HG02798 (cell line): ENCODE data around the gene CCNY.

Experiments
- ATAC-seq: cut with Tn5 transposase; IDR thresholded peaks from one replicate; pipeline ENCODE4 v1.9.1; 2021; ENCODE audit warnings: mild to moderate bottlenecking; ENCODE audit not compliant: unreplicated experiment, poor library complexity

Gene CCNY

GRCh38 chr10:35600193-35600592 lies 263.9 kb downstream of the CCNY start:
- ATAC-seq: no peak

DNA sequence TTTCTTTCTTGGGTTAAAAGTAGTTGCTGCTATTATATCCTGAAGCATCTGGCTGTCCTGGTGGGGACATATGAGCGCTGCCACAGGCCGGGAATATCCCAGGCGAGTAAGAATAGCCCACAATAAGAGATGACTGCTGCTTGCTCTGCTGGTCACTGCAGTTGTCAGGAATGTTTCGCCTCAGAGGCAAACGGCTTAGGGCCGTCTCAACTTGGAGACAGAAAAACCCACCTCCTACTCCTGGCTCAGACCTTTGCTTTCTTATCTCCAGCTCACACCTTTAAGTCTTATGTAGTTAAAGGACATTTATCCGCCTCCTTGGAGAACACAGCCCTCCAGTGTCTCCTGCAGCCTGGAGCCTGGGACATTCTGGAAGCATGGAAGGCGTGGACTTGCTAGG lies 268.9 kb downstream of the CCNY start, which contains the start of gene GJD4:
Gene GJD4, plus strand, starts transcription at position 151 of the 400 bp plus-strand sequence. Its CDS starts 227 bp downstream, at position 378.
- ATAC-seq: no peak

DNA sequence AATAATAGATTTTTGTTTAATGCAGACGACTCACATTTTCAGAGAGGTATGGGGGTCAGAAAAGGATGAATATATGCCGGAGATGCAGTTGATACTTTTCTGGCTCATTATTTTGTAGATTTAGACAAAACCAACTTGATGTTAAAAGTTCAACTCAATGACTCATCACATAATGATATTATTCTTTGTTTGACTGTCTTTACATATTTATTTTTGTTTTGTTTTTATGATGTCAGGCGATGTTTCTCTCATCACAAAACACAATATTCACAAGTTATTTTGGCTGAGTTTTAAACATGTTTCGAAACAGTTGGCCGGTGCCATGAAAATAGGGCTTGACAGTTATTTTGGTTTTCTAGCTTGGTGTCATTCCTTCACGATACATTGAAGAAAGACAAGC lies 270.1 kb downstream of the CCNY start:
- no peak for ATAC-seq

GRCh38 chr10:35607475-35608327 lies 271.4 kb downstream of the CCNY start:
- no peak for ATAC-seq

DNA sequence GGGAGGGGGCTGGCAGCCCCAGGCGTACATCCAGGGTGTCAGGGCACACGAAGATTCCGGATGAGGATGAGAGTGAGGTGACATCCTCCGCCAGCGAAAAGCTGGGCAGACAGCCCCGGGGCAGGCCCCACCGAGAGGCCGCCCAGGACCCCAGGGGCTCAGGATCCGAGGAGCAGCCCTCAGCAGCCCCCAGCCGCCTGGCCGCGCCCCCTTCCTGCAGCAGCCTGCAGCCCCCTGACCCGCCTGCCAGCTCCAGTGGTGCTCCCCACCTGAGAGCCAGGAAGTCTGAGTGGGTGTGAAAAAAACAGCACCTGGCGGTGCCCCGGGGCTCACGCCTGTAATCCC lies 272.0 kb downstream of the CCNY start:
- no peak for ATAC-seq

DNA sequence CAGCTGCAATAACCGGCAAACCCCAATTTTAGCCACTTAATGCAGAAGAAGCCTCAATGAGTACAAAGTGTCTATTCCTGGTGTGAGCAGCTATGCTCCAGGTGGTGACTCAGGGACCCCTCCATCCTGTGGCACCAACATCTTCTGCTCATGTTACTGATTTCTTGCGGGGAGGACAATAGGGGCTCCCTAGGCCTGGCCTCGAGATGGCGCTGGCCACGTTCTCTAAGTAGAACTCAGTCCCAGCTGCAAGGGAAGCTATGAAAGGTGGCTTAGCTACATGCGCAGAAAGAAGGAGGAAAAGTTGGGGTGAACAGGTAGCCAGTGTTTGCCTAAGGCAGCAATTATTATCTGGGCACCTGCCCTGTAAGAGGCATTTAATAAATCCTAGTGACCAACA lies 275.4 kb downstream of the CCNY start:
- no peak for ATAC-seq

DNA sequence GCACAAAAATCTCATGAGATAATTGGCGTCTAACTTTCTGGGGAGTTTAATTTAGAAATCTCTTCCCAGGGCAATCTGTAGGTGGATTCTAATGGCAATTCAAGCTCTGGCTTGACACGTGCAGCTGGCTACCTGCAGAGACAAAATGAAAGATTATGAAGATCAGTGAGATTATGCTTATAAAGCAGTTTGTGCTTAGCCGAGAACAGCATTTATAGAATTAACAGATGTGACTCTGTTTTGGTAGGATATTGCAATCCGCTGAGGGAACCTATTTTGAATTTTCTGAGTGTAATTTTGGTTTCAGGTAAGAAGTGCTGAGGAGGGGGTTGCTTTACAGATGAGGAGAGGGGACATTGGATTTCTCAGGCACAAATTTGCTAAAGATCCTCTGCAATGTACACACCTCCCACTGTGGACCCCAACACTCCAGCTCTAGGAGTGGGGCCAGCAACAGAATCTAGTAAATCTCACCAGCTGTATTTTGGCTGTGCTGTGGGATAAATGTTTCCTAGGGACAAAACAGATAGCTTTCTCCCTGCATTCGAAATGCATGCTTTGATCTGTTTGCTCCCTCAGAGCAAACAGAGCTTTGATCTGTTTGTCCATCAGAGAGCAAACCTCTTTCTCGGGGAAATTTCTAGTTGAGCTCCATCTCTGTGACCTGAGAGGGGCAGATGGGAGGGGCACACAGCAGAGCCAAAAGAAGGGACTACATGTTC lies 276.2 kb downstream of the CCNY start:
- no peak for ATAC-seq

DNA sequence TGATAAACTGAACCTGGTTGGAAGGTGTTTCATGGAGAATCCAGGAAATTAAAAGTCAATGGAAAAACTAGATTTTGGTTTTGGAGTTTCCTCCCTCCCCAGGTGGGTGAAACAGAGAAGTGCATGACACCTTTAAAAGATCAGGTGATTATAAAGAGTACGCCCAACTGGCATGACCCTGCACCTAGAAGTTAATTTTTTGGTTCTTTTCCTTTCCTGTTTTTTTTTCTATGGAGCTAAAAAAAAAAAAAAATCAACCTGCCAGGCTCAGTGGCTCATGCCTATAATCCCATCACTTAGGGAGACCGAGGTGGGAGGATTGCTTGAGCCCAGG lies 276.8 kb downstream of the CCNY start:
- ATAC-seq: no peak

GRCh38 chr10:35613597-35614226 lies 277.4 kb downstream of the CCNY start:
- no peak for ATAC-seq

- no peak for ATAC-seq
Observed at GRCh38 chr10:35614312-35614711, 278.0 kb downstream of the CCNY start.
